HEK293 (cell line): ENCODE results near the gene TSHZ2.

Experiments used
- CTCF ChIA-PET: fragments of 350-600 bp; formaldehyde crosslinking; extraction: SDS; loops from one replicate; lab custom pipeline; 2021; ENCODE audit warnings: antibody characterized with exemption; lab: Yijun Ruan, JAX
- POLR2A ChIA-PET: fragments of 300-600 bp; formaldehyde crosslinking; extraction: SDS; loops from one replicate; lab custom pipeline; 2020; ENCODE audit warnings: antibody characterized with exemption, inconsistent platforms; lab: Yijun Ruan, JAX
- H3K27ac ChIP-seq: fragments of 200-500 bp; sonication (Bioruptor generic); 2 replicates; pipeline ENCODE4 v1.5.1; 2014; ENCODE audit warnings: low read depth, low read length, control low read depth, inconsistent platforms; ENCODE audit errors: extremely low read depth
- H3K36me3 ChIP-seq, 2 experiments: fragments of 200-500 bp in 1 of 2; sonication (Bioruptor generic) in 1 of 2; 1 replicate in 1 of 2; 2 replicates in 1 of 2; pipeline ENCODE4 v1.5.1; 2014 to 2017; ENCODE audit warnings: inconsistent platforms in 2 of 2, low read length in 2 of 2; ENCODE audit not compliant: control insufficient read depth in 2 of 2, insufficient read depth in 1 of 2
- H3K4me1 ChIP-seq: fragments of 200-500 bp; sonication (Bioruptor generic); 2 replicates; pipeline ENCODE4 v1.5.1; 2014; ENCODE audit warnings: mild to moderate bottlenecking, low read length, inconsistent platforms; ENCODE audit not compliant: control insufficient read depth, insufficient read depth
- H3K4me3 ChIP-seq: 2 replicates; pipeline ENCODE4 v1.5.1; 2011; ENCODE audit warnings: low read depth, mild to moderate bottlenecking, control low read depth, low read length, moderate library complexity
- H3K9me3 ChIP-seq: fragments of 200-500 bp; sonication (Bioruptor generic); 2 replicates; pipeline ENCODE4 v1.5.1; 2014; ENCODE audit warnings: low read depth, low read length, inconsistent platforms; ENCODE audit not compliant: control insufficient read depth, insufficient read depth
- GFI1B ChIP-seq: fragments of 450-650 bp; formaldehyde crosslinking; IDR thresholded peaks from 2 replicates; pipeline ENCODE4 v1.5.1; 2016; ENCODE audit warnings: missing biosample characterization, missing genetic modification characterization
- KLF10 ChIP-seq: fragments of 450-650 bp; IDR thresholded peaks from 2 replicates; pipeline ENCODE4 v1.5.1; 2018; ENCODE audit warnings: missing biosample characterization, mild to moderate bottlenecking, missing genetic modification characterization
- KLF16 ChIP-seq: fragments of 450-650 bp; formaldehyde crosslinking; IDR thresholded peaks from 2 replicates; pipeline ENCODE4 v1.5.1; 2017; ENCODE audit warnings: missing biosample characterization, missing genetic modification characterization
- MEIS1 ChIP-seq: sonication (generic); formaldehyde crosslinking; IDR thresholded peaks from 2 replicates; pipeline ENCODE4 v1.8.1; 2022; ENCODE audit warnings: missing genetic modification reagents, mild to moderate bottlenecking, borderline replicate concordance
- WT1 ChIP-seq: fragments of 450-650 bp; formaldehyde crosslinking; IDR thresholded peaks from 2 replicates; pipeline ENCODE4 v1.5.1; 2016; ENCODE audit warnings: missing biosample characterization, missing genetic modification characterization
- ZNF132 ChIP-seq: fragments of 450-650 bp; formaldehyde crosslinking; IDR thresholded peaks from 2 replicates; pipeline ENCODE4 v1.5.1; 2017; ENCODE audit warnings: missing biosample characterization, missing genetic modification characterization, borderline replicate concordance
- ZNF174 ChIP-seq: fragments of 450-650 bp; formaldehyde crosslinking; IDR thresholded peaks from 2 replicates; pipeline ENCODE4 v1.5.0; 2017; ENCODE audit warnings: missing biosample characterization, mild to moderate bottlenecking, missing genetic modification characterization
- ZNF23 ChIP-seq: fragments of 450-650 bp; formaldehyde crosslinking; IDR thresholded peaks from 2 replicates; pipeline ENCODE4 v1.5.1; 2016; ENCODE audit warnings: missing biosample characterization, missing genetic modification characterization, borderline replicate concordance
- ZNF26 ChIP-seq: fragments of 450-650 bp; formaldehyde crosslinking; IDR thresholded peaks from 2 replicates; pipeline ENCODE4 v1.5.1; 2016; ENCODE audit warnings: missing biosample characterization, missing genetic modification characterization
- ZNF341 ChIP-seq: fragments of 450-650 bp; formaldehyde crosslinking; IDR thresholded peaks from 2 replicates; pipeline ENCODE4; 2016; ENCODE audit warnings: low read depth, missing biosample characterization, missing genetic modification characterization
- ZNF350 ChIP-seq: fragments of 450-650 bp; formaldehyde crosslinking; IDR thresholded peaks from 2 replicates; pipeline ENCODE4 v1.5.0; 2017; ENCODE audit warnings: missing biosample characterization, mild to moderate bottlenecking, missing genetic modification characterization
- ZNF354C ChIP-seq: fragments of 450-650 bp; formaldehyde crosslinking; IDR thresholded peaks from 2 replicates; pipeline ENCODE4 v1.5.1; 2016; ENCODE audit warnings: missing biosample characterization, missing genetic modification characterization, low read depth, borderline replicate concordance
- ZNF398 ChIP-seq: fragments of 450-650 bp; formaldehyde crosslinking; IDR thresholded peaks from 2 replicates; pipeline ENCODE4 v1.5.1; 2017; ENCODE audit warnings: missing biosample characterization, missing genetic modification characterization
- ZNF423 ChIP-seq: fragments of 450-650 bp; formaldehyde crosslinking; IDR thresholded peaks from 2 replicates; pipeline ENCODE4 v1.5.1; 2016; ENCODE audit warnings: missing biosample characterization, missing genetic modification characterization
- ZNF433 ChIP-seq: fragments of 450-650 bp; formaldehyde crosslinking; IDR thresholded peaks from 2 replicates; pipeline ENCODE4 v1.5.1; 2016; ENCODE audit warnings: missing biosample characterization, missing genetic modification characterization, low read depth
- ZNF473 ChIP-seq: fragments of 450-650 bp; formaldehyde crosslinking; IDR thresholded peaks from 2 replicates; pipeline ENCODE4 v1.5.1; 2017; ENCODE audit warnings: missing biosample characterization, missing genetic modification characterization
- ZNF544 ChIP-seq: fragments of 450-650 bp; formaldehyde crosslinking; IDR thresholded peaks from 2 replicates; pipeline ENCODE4 v1.5.0; 2017; ENCODE audit warnings: missing biosample characterization, missing genetic modification characterization
- ZNF561 ChIP-seq: fragments of 450-650 bp; IDR thresholded peaks from 2 replicates; pipeline ENCODE4 v1.5.1; 2018; ENCODE audit warnings: missing biosample characterization, missing genetic modification characterization, borderline replicate concordance
- ZNF571 ChIP-seq: fragments of 450-650 bp; formaldehyde crosslinking; IDR thresholded peaks from 2 replicates; pipeline ENCODE4 v1.5.0; 2017; ENCODE audit warnings: missing biosample characterization, missing genetic modification characterization
- ZNF624 ChIP-seq: fragments of 450-650 bp; formaldehyde crosslinking; IDR thresholded peaks from 2 replicates; pipeline ENCODE4 v1.5.1; 2017; ENCODE audit warnings: missing biosample characterization, missing genetic modification characterization
- ZNF660 ChIP-seq: fragments of 450-650 bp; IDR thresholded peaks from 2 replicates; pipeline ENCODE4 v1.5.1; 2018; ENCODE audit warnings: missing biosample characterization, mild to moderate bottlenecking, missing genetic modification characterization
- ZNF670 ChIP-seq: fragments of 450-650 bp; formaldehyde crosslinking; IDR thresholded peaks from 2 replicates; pipeline ENCODE4 v1.5.1; 2016; ENCODE audit warnings: missing biosample characterization, missing genetic modification characterization, low read depth
- ZNF701 ChIP-seq: fragments of 450-650 bp; formaldehyde crosslinking; IDR thresholded peaks from 2 replicates; pipeline ENCODE4 v1.5.1; 2016; ENCODE audit warnings: missing biosample characterization, missing genetic modification characterization
- ZXDB ChIP-seq: fragments of 450-650 bp; formaldehyde crosslinking; IDR thresholded peaks from 2 replicates; pipeline ENCODE4 v1.5.1; 2016; ENCODE audit warnings: missing biosample characterization, missing genetic modification characterization
- TF ChIP-seq, protein P1 (sequence below): fragments of 450-650 bp; formaldehyde crosslinking; IDR thresholded peaks from 2 replicates; pipeline ENCODE4 v1.5.1; 2016; ENCODE audit warnings: missing biosample characterization, missing genetic modification characterization
- TF ChIP-seq, protein P2 (sequence below): fragments of 450-650 bp; formaldehyde crosslinking; IDR thresholded peaks from 2 replicates; pipeline ENCODE4 v1.5.1; 2017; ENCODE audit warnings: missing biosample characterization, missing genetic modification characterization

The TSHZ2 gene

DNA sequence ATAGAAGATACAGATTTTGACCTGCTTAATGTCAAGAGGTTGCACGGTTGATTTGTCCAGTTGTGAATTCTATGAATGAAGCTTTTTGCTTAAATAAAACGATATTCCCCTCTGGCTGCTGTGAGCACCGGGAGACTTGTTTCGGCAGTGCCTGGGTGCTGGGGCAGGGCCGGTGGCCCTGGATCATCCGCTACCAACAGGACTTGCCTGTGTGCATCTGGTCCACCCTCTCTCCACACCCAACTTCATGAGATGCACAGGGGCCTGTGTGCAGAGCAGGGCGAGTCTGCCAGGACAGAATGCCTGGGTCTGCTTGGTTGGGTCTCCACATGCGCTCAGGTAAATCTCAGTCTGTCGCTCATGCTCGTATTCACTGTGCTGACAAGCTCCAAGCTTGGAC, 65.5 kb downstream of the TSHZ2 start (continued):
- no peak for TF ChIP-seq ZNF423 (tag by site-specific recombination)
- TF ChIP-seq ZNF174 = no peak
- no peak for TF ChIP-seq MEIS1
- TF ChIP-seq ZNF23 (tag by site-specific recombination) = no peak
- TF ChIP-seq ZNF701 = no peak
- TF ChIP-seq WT1 = no peak
- TF ChIP-seq, all 188 proteins: peak for 0

- TF ChIP-seq, protein P1, sequence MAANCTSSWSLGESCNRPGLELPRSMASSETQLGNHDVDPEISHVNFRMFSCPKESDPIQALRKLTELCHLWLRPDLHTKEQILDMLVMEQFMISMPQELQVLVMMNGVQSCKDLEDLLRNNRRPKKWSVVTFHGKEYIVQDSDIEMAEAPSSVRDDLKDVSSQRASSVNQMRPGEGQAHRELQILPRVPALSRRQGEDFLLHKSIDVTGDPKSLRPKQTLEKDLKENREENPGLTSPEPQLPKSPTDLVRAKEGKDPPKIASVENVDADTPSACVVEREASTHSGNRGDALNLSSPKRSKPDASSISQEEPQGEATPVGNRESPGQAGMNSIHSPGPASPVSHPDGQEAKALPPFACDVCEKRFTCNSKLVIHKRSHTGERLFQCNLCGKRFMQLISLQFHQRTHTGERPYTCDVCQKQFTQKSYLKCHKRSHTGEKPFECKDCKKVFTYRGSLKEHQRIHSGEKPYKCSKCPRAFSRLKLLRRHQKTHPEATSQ = no peak
- TF ChIP-seq GFI1B (tag by site-specific recombination) = no peak
- TF ChIP-seq ZNF670 (tag by site-specific recombination) = no peak
- TF ChIP-seq ZNF341 (tag by site-specific recombination) = no peak
- H3K4me3 ChIP-seq = no peak overlapping the region
- no peaks in the 10 kb centered on the region for H3K36me3 ChIP-seq
- POLR2A ChIA-PET = no interaction called here
- H3K9me3 ChIP-seq = no peaks in the 10 kb centered on the region
- H3K4me1 ChIP-seq = no peaks in the 10 kb centered on the region
- CTCF ChIA-PET = no interaction called here
- no peak overlapping the region for H3K27ac ChIP-seq
Observed at GRCh38 chr20:53038299-53038698, 66.1 kb downstream of the TSHZ2 start.

GRCh38 chr20:53040693-53041589, 68.8 kb downstream of the TSHZ2 start:
- no peak overlapping the region for H3K27ac ChIP-seq
- H3K9me3 ChIP-seq = no peaks in the 10 kb centered on the region
- H3K36me3 ChIP-seq = no peaks in the 10 kb centered on the region
- ChIA-PET CTCF (no interaction called here), POLR2A (no interaction called here)
- H3K4me1 ChIP-seq = no peaks in the 10 kb centered on the region
- no peak overlapping the region for H3K4me3 ChIP-seq
- TF ChIP-seq ZNF350 = peak; percentile 85
- 0 out of 2 replicates have a peak, but pooled peaks have one; percentile 64 for TF ChIP-seq ZNF624 (tag by site-specific recombination)
- no peak for TF ChIP-seq ZXDB (tag by site-specific recombination)
- TF ChIP-seq ZNF132 (tag by site-specific recombination) = no peak
- peak; percentile 35; the same call in 1 of the 2 replicates for TF ChIP-seq KLF16 (tag by site-specific recombination)
- TF ChIP-seq, protein P2, sequence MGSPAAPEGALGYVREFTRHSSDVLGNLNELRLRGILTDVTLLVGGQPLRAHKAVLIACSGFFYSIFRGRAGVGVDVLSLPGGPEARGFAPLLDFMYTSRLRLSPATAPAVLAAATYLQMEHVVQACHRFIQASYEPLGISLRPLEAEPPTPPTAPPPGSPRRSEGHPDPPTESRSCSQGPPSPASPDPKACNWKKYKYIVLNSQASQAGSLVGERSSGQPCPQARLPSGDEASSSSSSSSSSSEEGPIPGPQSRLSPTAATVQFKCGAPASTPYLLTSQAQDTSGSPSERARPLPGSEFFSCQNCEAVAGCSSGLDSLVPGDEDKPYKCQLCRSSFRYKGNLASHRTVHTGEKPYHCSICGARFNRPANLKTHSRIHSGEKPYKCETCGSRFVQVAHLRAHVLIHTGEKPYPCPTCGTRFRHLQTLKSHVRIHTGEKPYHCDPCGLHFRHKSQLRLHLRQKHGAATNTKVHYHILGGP = peak; percentile 66; the same call in 1 of the 2 replicates
- peak; percentile 96 for TF ChIP-seq ZNF544 (tag by site-specific recombination)
- peak; percentile 71 for TF ChIP-seq ZNF398 (tag by site-specific recombination)
- TF ChIP-seq ZNF561 (tag by site-specific recombination) = 0 out of 2 replicates have a peak, but pooled peaks have one; percentile 55
- no peak for TF ChIP-seq ZNF354C (tag by site-specific recombination)
- peak; percentile 44; the same call in 1 of the 2 replicates for TF ChIP-seq KLF10 (tag by site-specific recombination)
- 0 out of 2 replicates have a peak, but pooled peaks have one; percentile 74 for TF ChIP-seq ZNF571
- 0 out of 2 replicates have a peak, but pooled peaks have one; percentile 42 for TF ChIP-seq ZNF473 (tag by site-specific recombination)
- TF ChIP-seq ZNF660 (tag by site-specific recombination) = peak; percentile 59; the same call in 1 of the 2 replicates
- TF ChIP-seq ZNF433 (tag by site-specific recombination) = no peak
- no peak for TF ChIP-seq ZNF26
